Stomach (tissue), 4 donors: ENCODE measurements around the gene SMPD2.

Experiments used
- CTCF ChIP-seq, 7 experiments: fragments of 450-650 bp in 4 of 7; fragments of 200-600 bp in 3 of 7; sonication (generic) in 3 of 7; IDR thresholded peaks; one replicate each; pipeline ENCODE4 v1.5.1; 2016 to 2019; ENCODE audit warnings: antibody characterized with exemption in 7 of 7, control low read depth in 2 of 7, mild to moderate bottlenecking in 1 of 7
- POLR2A ChIP-seq, 4 donors: fragments of 450-650 bp; IDR thresholded peaks; one replicate each; pipeline ENCODE4 v1.6.1; 2016; ENCODE audit warnings: antibody characterized with exemption in 4 of 4, control low read depth in 2 of 4, mild to moderate bottlenecking in 1 of 4, moderate library complexity in 1 of 4

GRCh38 chr6:109471105-109471810 is 30.7 kb downstream of the SMPD2 start:
- TF ChIP-seq POLR2A (IDR thresholded peaks at IDR 0.05) (no peak), CTCF (IDR thresholded peaks at IDR 0.05) (no peak)
